ENCODE results near the gene GASK1B.

GRCh38 chr4:158146736-158147135, 26.1 kb downstream of the GASK1B start:
- no peak for TF ChIP-seq CEBPB (IDR thresholded peaks at IDR 0.05; ENCODE audit: low read depth)
- TF ChIP-seq CTCF (IDR thresholded peaks at IDR 0.05 in 2 of 3, conservative IDR thresholded peaks at IDR 0.05 in 1 of 3; ENCODE audit: borderline replicate concordance in 1 of 3, insufficient read depth in 1 of 3, low read depth in 2 of 3, low read length in 2 of 3) = no peak
- TF ChIP-seq POLR2A (IDR thresholded peaks at IDR 0.05; ENCODE audit: borderline replicate concordance, extremely low read depth, insufficient read depth, insufficient read length) = no peak
- TF ChIP-seq EZH2 (IDR thresholded peaks at IDR 0.05) = no peak

Data from HCT116 (cell line).